CD4-positive, alpha-beta T cell treated with Interleukin-17A for 1 hour (primary cell): ENCODE results near the gene APLP1.
"Not testable (repeated sequence)": the region's sequence is repeated elsewhere in the genome, so short reads cannot be mapped to it uniquely, and the experiment has no call there.

Experiments used
- DNase-seq: peaks from one replicate; pipeline ENCODE4 v3.0.0-alpha.2; 2020

Gene APLP1

DNA sequence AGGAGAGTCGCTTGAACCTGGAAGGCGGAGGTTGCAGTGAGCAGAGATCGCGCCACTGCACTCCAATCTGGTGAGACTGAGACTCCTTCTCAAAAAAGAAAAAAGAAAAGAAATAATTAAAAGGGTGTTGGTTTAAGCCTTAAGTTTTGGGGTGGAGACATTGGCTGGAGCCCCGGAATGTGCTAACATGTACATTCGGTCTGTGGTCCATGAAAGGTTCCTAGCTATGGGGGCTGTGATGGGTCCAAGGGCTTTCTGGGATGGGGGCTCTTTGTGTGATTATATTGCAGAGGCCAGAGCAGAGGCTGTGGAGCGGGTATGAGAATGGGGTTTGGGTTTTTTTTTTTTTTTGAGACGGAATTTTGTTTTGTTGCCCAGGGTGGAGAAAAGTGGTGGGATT, 17.5 kb downstream of the APLP1 start:
- no peak for DNase-seq

DNA sequence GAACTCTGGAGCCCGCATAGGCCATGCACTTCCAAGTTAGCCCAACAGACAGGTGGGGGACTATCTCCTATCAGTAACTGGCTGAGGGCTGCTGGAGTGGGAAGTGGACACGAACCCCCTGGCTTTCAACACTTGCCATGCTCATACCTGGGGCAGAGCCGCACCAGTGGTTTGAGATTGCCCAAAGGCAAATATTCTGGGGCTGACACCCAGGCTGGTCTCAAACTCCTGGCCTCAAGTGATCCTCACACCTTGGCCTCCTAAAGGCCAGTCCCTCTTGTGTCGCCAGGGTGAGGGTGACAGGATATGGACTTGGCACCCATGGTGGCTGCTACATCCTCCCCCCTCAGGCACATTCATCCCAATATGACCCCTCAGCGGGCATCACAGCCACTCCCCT, 18.8 kb downstream of the APLP1 start:
- peak; percentile 15 for DNase-seq

DNA sequence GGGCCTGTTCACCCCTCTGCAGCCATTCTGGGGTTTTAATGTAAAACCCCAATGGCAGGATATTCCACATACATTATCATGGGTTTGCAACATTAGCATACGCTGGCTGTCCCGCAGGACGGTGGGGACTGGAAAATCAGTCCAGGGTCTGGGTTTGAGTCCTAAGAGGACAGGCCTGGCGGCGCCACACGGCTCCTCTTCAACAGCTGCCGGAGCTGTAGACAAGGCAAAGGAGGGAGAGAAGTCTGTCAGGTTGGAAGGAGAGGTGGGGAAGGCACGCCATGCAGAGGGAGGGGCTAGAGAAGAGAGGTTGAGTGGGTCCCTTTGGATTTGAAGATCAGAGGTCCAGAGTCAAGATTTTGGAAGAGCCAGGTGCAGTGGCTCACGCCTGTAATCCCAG, 20.0 kb downstream of the APLP1 start:
- DNase-seq = no peak

DNA sequence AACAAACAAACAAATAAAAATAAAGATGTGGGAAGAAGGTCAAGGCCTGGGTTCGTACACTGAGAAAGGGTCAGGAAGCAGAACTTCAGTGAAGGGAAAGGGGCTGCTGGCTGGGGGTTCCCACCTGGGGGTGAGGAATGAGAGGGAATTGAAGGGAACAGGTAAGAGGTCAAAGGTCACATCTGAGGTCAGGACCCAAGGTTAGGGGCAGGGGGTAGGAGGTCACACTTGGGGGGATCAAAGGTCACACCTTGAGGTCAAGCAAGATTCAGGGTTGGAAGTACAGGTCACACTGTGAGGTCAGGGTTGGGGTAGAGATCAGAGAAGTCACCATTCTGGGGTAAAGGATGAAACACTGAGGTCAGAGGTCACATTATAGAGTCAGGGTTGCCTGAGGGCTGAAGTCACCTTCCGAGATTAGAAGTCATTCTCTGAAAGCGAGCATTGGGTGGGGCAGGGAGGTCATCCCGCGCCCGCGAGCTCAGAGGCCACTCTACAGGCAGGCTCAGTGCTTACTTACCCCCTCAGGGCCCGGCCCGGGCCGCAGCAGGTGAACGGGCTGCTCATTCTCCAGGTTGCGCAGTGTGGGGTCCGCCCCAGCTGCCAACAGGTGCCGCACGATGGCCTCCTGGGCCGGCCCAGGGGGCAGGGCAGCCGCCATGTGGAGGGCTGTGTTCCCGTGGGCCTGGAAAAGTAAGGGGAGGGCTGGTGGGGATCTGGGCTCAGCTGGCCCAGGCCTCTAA, 21.2 kb downstream of the APLP1 start:
- peak; percentile 23 for DNase-seq

DNA sequence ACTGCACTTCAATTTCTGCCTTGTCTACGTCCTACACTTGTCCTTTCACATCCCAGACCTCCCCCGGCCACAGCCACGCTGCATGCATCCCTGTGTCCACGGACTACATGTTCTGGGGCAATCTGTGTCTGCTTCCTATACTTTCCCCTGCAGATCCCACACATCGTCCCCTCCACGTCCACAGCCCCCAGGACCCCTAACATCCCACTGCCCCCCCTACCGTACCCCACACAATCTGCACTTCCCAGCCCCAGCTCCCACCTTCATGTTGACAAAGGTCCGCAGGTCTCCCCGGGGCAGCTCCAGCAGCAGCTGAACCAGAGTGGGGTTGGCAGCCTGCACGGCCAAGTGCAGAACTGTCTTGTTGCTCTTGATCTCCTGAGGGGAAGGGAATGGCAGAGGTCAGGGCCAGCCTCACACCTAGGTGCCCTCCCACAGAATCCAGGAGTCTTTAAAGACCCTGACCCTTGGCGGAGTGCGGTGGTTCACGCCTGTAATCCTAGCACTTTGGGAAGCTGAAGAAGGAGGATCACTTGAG, 21.8 kb downstream of the APLP1 start:
- DNase-seq = peak; percentile 24

DNA sequence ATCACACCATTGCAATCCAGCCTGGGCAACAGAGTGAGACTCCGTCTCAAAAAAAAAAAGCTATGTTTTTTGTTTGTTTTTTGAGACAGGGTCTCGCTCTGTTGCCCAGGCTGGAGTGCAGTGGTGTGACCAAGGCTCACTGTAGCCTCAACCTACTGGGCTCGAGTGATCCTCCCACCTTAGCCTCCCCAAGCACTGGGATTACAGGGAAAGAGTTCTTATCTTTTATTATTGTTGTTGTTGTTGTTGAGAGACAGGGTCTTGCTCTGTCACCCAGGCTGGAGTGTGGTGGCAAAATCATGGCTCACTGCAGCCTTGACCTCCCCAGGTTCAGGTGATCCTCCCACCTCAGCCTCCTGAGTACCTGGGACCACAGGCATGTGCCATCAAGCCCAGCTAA, 23.4 kb downstream of the APLP1 start:
- DNase-seq = not testable (repeated sequence)

DNA sequence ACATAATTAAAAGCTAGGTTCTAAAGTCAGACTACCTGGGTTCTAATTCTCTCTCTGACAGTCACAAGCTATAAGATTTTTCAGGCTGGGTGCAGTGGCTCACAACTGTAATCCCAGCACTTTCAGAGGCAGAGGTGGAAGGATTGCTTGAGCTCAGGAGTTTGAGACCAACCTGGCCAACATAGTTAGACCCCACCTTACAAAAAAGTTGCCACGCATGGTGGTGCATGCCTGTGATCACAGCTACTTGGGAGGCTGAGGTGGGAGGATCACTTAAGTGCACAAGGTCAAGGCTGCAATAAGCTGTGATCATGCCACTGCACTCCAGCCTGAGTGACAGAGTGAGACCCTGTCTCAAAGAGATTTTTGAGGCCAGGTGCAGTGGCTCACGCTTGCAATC, 26.0 kb downstream of the APLP1 start:
- DNase-seq = peak; percentile 19

DNA sequence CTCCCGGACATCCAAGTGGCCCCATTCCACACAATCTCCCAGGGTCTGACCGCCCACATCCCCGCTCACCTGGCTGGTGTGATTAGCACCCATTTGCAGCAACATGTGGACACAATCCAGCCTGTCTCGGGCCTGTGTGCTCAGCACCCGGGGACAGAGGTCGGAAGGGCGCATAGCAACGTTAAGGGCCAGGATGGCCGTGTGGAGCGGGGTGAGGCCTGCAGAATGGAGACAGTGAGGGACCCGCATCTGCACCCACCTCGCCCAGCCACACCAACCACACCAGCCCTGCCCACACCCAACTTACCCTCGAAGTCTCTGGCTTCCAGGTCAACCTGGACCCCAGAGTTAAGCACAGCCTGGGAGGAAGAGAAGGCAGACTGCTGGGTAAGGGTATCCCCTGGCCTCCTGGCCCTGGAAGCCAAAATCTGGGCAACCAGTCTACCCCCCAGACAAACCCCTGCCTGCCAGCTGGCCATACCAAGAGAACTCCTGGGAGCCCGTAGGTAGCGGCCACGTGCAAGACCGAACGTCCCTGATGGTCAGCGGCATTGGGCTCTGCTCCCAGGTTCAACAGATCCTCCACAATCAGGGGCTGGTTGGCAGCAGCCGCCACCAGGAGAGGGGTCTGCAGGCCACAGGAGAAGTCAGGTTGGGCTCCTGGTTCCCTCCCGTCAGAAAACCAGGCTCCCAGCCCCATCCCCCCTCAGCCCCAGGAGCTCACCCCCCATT, 27.7 kb downstream of the APLP1 start:
- no peak for DNase-seq

DNA sequence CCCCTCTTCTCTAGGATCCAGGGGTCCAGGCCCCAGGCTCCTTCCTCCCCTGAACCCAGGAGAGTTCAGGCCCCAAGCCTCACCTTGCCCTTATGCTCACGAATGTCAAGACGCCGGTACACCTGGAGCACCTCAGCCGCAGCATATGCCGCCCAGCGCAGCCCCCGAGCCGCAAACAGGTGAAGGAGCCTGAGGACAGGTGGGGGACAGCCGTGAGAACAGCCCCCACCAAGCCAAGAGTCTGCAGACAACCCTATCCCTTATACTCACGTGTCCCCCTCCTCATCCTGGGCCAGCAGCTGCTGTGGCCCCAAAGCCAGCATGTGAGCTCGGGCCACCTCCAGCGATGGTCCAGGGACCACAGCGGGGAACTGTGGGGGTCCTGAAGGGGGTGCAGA, 28.3 kb downstream of the APLP1 start:
- no peak for DNase-seq

DNA sequence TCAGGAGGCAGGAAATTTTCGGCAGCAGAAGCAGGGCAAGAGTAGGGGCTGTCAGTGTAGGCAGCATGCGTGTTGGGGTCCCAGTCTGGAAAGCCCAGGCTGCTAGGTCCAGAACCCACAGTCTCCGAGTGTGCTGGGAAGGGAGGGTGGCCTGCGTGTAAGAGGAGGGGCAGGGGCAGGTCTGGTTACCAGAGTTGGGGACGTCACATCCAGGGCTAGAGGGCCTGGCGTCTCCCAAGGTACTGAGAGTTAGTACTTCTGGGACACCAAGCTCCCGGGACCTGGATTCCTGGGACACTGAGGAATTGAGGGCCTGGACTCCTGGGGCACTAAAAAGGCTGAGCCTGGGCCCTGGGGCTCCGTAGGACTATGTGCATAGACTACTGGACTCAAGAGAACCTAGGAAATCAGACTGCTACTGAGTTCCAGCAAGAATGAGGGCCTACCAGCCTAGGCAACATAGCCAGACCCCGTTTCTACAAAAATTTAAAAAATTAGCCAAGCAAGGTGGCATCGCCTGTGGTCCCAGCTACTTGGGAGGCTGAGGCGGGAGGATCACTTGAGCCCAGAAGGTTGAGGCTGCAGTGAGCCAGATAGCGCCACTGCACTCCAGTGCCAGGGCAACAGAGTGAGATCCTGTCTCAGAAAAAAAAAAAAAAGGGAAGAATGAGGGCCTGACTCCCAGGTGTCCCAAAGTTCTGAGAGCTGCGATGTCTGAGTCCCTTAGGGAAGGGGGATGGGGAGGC, 29.5 kb downstream of the APLP1 start:
- no peak for DNase-seq

DNA sequence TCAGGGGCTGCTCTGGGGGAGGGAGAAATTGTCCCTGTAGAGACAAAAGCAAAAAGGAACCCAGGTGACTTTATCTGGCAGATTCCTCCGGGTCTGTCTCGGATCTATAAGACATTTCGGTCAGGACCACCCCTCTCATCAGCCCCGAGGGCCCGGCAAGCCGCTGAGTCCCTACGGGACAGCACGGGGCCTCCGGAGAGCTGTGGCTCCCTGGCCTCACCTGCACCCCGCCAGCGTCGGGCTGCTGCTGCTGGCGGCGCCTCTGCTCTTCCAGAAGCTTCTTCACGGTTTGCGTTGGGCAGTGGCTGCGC, 30.1 kb downstream of the APLP1 start:
- DNase-seq = no peak

DNA sequence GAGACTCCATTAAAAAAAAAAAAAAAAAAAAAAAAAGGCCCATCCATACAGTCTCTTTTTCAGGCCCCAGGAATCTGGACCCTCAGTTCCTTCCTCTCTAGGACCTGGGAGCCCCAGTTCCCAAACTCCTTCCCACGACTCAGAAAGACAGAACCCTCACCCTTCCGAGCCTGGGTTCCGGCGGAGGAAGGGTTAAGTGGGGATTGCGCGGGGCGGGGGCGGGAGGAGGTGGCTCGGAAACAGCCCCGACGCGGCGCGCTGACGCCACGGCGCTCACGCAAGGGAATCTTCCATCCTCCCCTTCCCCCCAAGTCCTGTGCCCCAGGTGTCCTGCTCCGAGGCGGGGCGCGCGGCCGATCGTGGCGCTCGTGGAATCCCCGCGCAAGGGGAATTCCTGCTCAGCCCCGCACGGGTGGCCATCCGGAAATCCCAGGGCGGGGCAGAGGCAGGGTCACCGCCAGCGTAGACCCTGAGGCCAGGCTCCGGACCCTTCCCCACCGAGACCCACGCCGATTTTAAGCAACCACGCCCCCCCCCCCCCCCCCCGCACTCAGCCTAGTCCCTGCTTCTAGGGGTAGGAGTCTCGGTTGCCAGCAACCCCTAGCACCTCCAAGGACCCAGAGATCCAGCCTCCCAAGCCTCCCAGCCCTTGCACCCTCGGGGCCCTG, 31.3 kb downstream of the APLP1 start:
- DNase-seq = peak; percentile 92

DNA sequence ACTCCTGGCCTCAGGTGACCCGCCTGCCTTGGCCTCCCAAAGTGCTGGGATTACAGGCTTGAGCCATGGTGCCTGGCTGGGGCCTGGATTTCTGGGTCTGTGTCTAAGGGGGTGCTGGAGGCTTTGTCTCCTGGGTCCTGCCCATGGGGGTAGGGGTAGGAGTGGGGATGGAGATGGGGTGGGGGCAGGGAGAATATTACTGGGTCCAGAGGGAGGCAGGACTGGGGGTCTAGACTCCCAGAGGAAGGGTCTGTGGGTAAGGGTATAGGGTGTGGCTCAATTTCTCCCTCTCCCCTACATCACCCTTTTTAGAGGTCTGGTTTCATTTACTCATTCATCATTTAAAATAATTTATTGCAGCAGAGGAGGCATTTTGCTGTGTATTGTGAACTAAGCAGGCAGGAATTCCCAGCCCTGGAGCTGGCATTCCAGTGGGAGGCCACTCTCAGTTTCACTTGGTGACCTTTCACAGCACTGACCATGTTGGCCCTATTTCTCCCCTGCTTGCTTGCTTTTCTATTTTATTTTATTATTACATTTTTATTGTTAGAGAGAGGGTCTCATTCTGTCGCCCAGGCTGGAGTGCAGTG, 32.8 kb downstream of the APLP1 start:
- no peak for DNase-seq

DNA sequence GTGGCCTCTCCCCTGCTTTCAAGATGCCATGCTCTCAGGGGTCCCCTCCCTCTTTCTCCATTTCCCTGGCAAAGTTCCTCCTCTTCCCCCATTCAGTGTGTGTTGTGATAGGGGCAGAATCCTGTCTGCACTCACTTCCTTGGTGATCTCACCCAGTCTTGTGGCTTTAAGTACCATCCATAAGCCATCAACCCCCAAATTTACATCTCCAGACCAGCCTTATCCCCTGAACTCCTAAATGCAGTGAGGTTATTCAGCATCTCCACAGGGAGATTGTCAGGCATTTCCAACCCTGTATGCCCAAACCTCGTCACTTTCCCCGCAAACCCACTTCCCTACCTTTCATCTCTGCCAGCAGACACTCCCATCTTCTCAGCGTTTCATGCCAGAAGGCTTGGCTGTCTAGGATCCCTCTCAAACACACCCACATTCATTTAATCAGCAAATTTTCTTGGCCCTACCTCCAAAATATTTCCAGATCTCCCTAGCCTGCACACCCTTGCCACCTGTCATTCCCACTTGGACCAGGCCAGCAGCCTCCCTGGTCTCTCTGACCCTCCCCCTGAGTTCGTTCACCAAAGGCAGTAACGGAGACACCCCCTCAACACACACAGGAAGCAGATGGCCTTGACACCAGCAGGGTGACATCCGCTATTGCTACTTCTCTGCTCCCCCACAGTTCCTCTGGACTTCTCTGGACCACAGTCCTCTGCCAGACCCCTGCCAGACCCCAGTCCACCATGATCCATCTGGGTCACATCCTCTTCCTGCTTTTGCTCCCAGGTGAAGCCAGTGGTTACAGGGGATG, 33.7 kb downstream of the APLP1 start, which contains the start of gene HCST:
Gene HCST (plus strand): TSS at position 676 of the 808 bp plus-strand sequence. CDS start 65 bp downstream, at position 741.
- DNase-seq = peak; percentile 74

DNA sequence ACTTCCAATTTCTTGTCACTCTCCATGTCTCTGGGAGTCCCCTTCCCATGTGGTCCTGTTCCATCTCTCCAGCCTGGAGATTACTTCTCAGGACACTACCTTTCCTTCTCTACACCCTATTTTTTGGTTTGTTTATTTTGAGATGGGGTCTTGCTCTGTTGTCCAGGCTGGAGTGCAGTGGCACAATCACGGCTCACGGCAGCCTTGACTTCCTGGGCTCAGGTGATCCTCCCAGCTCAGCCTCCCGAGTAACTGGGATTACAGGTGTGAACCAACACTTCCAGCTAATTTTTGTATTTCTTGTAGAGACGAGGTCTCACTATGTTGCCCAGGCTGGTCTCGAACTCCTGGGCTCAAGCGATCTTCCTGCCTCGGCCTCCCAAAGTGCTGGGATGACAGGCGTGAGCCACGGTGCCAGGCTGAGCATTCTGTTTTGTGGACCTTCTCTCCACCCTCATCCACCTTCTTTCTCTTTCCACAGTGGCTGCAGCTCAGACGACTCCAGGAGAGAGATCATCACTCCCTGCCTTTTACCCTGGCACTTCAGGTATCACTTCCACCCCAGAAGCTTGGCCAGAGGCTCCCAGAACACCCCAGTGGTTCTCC, 34.6 kb downstream of the APLP1 start:
- peak; percentile 24 for DNase-seq

DNA sequence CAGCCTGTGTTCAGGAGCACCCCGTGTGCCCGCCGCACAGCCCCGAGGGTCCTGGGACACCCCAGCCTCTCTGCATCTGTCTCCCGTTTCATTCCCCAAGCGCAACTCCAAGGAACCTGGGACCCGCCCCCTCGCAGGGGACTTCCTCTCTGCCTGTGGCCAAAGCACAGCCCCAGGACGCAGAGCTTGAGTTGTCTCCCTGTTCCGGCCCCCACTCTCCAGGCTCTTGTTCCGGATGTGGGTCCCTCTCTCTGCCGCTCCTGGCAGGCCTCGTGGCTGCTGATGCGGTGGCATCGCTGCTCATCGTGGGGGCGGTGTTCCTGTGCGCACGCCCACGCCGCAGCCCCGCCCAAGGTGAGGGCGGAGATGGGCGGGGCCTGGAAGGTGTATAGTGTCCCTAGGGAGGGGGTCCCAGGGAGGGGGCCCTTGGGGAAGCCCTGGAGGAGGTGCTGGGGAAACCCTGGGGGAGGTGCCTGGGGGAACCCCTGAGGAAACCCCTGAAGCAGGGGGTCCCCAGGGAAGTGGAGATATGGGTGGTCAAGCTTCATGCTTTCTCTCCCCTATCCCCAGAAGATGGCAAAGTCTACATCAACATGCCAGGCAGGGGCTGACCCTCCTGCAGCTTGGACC, 35.3 kb downstream of the APLP1 start:
- DNase-seq = peak; percentile 94

DNA sequence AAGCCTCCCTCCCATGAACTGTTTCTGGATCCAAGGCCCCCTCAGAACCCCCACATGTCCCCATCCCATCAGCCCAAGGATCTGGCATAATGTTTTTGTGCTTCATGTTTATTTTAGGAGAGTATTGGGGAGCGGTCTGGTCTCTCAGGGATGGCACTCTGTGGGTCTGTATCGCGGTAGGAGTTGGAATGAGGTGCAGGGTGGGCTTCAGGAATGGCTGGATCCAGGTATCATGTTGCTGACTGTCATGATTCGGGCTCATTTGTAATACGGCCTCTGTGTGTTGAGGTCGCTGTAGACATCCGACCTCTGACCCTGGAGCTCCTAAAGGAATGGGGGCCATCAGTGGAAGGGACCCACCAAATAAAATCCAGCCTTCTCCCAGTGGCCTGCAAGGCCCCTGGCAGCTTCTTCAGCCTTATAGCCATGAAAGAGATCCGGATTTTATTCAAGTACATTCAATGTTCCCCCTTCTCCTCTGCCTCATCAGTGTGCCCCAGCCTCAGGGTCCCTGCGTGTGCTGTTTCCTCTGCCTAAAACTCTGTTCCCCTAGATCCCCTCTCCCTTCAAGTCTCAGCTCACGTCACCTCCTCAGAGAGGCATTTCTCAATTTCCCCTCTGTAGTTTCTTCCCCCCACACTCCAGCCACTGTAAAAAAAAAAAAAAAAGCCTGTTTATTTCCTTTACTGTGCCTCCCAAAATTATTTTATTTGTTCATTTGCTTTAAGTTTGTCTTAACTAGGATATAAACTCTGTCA, 36.1 kb downstream of the APLP1 start:
- DNase-seq = peak; percentile 1

DNA sequence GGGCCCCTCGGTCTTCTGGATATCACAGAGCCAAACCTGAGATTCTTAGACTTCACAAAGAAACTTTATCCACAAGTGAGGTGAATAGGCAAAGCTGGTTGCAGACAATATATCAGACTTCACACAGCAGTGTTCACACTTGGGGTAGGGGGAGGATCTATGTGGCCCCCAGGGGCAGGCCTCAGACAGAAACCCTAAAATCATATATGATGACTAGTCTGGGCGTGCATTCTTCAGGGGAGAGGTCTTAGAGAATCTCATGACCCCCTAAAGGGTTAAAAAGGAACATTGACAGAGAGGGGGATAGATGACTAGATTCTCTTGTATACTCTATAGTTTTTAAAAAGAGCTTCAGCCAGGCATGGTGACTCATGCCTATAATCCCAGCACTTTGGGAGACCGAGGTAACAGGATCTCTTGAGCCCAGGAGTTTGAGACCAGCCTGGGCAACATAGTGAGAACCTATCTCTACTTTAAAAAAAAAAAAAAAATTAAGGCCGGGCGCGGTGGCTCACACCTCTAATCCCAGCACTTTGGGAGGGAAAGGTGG, 36.9 kb downstream of the APLP1 start:
- DNase-seq = no peak

DNA sequence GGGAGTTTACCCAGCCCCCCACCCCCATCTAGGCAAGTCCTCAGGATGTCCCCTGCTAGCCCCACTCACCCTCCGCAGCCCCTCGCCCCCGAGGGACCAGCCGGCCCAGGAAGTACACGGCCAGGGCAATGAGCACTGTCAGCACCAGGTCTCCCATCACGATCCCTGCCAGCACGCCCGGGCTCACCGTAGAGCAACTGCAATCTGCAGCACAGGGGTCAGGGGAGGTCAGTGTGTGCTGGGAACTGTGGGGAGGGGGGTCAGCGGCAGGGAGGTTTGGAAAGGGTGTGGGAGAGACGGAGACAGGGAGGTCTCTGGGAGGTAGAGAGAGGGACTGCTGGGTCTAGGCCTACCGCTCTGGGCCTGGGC, 39.0 kb downstream of the APLP1 start:
- DNase-seq = no peak

DNA sequence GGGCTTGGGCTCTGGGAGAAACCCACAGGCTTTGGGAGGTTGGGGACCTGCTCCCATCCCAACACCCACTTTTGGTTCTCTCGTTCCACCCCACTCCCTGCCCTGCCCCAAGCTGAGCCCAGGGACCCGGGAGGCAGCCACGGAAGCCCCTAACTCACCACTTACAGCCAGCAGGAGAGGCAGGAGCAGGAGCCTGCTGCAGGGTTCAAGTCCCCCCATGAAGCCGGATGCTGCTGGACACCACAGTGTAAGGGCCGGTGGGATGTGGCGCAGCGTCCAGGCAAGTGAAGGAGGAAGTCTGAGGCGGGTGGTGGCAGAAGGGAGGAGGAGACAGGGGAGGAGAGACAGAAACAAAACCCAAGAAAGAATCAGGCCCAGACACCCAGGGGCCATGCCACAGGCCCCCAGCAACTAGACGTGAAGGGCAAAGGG, 39.7 kb downstream of the APLP1 start, which contains the start of gene TYROBP:
Gene TYROBP (minus strand): TSS at position 286 of the 432 bp plus-strand sequence. CDS start 67 bp downstream, at position 219.
- DNase-seq = peak; percentile 3
